Midbrain (tissue), 1 donor: Measurements from ENCODE around the gene YIPF1.
"Not testable (repeated sequence)": the region's sequence is repeated elsewhere in the genome, so short reads cannot be mapped to it uniquely, and the experiment has no call there.

Experiments
- DNase-seq: peaks from one replicate; lab custom pipeline; 2025; lab: John Stamatoyannopoulos, UW

Gene YIPF1

DNA sequence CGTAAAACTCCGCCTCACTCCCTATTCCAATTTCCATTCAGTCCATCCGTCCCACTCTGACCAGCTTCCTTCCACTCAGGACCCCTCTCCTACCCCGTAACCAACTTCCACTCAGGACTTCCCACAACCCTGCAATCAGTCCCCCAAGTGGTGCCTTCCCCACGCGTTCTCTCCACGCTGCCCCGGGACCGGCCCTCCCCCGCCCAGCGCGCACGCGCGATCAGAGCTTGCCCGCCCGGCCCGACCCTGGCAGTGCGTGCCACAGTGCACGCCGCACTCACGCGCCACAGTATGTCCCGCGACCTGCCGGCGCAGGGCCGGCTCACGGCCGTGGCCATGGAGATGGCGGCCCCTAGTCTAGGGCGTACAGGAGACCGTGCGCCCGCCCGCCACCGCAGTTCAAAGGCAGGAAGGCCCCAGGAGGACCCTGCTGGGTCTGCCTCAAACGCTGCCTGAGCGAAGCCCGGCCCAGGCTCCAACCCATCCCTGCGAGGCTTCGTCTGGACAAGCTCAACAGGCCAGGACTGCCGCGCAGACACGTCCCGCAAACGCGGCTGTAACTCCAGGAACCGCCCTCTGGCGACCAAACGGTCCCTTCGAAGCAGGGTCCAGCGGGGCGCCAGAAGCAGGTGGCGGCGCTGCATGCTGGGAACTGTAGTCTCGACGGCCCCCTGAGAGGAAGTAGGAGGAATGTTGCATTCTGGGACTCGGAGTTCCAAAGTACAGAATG lies 51.5 kb downstream of the YIPF1 start, which contains the start of gene NDC1:
NDC1 (minus strand) TSS at position 373 of the 730 bp plus-strand sequence; CDS start at position 338, 35 bp downstream.
- peak; percentile 97 for DNase-seq

- no peak for DNase-seq
Observed at GRCh38 chr1:53837646-53837923, 52.0 kb downstream of the YIPF1 start.

DNA sequence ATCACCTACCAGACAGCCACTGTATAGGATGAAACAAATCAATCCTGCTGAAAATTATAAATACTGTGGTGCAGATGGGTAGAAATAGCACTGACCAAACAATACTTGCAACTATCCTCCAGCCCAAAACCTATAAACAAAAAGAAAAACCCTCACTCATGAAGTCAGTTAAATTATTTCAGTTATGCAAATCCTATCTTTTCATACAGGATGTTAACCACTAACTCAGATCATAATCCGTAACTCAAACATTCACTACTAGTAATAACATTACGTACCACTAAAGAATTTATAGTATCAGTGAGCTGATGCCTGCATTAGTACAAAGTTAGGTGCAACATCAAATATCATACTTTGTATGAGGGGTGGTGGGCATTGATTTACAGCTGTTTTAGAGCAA lies 54.1 kb downstream of the YIPF1 start:
- no peak for DNase-seq

DNA sequence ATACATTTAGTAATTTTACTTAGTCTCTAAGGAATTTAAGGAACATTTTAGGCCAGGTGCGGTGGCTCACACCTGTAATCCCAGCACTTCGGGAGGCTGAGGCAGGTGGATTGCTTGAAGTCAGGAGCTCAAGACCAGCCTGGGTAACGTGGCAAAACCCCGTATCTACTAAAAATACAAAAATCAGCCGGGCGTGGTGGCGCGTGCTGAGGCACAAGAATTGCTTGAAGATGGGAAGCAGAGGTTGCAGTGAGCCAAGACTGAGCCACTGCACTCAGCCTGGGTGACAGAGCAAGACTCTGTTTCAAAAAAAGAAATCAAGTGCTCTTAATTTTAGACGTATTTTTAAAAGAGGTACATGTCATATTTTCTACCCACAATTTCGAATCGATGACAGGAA lies 54.8 kb downstream of the YIPF1 start:
- no peak for DNase-seq

- no peak for DNase-seq
Observed at GRCh38 chr1:53833393-53833792, 56.2 kb downstream of the YIPF1 start.

- no peak for DNase-seq
Observed at GRCh38 chr1:53826367-53826766, 63.2 kb downstream of the YIPF1 start.

DNA sequence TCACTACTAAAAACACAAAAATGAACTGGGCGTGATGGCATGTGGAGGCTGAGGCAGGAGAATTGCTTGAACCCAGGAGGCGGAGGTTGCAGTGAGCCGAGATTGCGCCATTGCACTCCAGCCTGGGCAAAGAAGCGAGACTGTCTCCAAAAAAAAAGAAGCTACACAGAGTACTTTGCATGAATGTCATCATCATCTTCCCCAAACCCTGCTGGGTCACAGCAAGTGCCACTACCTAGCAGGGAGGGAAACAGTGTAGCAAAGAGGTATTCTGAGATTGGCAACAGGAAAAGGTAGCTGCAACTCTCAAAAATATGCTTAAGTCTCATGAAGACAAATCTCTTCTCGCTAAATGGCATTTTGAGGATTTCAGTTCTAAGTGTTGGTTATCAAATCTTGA lies 64.3 kb downstream of the YIPF1 start:
- DNase-seq: no peak

DNA sequence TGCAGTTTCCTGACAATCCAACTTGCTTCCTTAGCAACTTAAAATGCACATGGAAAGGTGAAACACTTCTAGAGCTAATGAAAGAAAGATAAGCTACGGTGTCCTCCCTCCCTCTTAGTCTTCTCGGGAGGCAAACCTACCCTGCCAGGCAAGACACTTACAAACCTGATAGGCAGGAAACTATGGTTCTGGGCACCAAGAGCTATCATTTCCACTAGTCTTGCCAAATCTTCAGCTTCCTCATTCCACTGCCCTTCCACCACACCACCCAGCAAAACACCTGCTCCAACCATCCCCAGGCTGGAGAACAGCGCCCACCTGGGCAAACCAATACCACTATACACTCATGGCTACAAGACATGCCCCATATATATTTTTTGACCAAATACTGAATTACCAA lies 66.7 kb downstream of the YIPF1 start:
- no peak for DNase-seq

- no peak for DNase-seq
Observed at GRCh38 chr1:53821380-53821779, 68.2 kb downstream of the YIPF1 start.

GRCh38 chr1:53819387-53819786 lies 70.2 kb downstream of the YIPF1 start:
- no peak for DNase-seq

GRCh38 chr1:53816584-53816983 lies 73.0 kb downstream of the YIPF1 start:
- DNase-seq: not testable (repeated sequence)

GRCh38 chr1:53815484-53815883 lies 74.1 kb downstream of the YIPF1 start:
- not testable (repeated sequence) for DNase-seq

DNA sequence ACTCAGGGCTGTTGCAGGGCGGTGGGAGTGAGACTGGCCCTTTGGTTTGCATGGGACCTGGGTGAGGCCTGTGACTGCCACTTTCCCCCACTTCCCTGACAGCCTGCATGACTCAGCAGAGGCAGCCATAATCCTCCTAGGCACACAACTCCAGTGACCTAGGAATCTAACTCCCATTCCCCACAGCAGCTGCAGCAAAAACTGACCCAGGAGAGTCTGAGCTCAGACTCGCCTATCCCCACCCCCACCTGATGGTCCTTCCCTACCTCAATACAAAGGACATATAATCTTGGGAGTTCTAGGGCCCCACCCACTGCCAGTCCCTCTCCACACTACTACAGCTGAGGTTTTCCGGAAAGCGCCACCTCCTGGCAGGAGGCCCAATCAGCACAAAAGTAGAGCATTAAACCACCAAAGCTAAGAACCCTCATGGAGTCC lies 78.2 kb downstream of the YIPF1 start:
- no peak for DNase-seq

- no peak for DNase-seq
Observed at GRCh38 chr1:53810497-53810896, 79.1 kb downstream of the YIPF1 start.

- no peak for DNase-seq
Observed at GRCh38 chr1:53810007-53810406, 79.6 kb downstream of the YIPF1 start.

DNA sequence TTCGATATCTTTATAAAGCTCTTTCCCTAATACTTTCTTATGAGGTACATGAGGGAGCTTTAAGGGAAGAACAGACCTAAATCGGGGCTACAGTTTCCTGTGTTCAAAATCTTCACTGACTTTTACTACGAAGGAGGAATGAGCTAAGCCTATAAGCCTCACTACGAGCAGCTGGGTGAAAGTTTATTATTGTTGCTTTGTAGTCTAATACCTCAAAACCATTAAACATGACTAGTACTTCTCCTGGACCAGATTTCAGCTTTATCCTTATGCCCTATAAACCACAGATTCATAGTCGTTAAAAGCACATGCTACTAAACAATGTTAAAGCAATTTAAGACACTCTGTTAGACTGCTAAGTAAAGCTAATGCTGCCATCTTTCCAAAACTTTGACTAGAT lies 81.7 kb downstream of the YIPF1 start:
- no peak for DNase-seq

DNA sequence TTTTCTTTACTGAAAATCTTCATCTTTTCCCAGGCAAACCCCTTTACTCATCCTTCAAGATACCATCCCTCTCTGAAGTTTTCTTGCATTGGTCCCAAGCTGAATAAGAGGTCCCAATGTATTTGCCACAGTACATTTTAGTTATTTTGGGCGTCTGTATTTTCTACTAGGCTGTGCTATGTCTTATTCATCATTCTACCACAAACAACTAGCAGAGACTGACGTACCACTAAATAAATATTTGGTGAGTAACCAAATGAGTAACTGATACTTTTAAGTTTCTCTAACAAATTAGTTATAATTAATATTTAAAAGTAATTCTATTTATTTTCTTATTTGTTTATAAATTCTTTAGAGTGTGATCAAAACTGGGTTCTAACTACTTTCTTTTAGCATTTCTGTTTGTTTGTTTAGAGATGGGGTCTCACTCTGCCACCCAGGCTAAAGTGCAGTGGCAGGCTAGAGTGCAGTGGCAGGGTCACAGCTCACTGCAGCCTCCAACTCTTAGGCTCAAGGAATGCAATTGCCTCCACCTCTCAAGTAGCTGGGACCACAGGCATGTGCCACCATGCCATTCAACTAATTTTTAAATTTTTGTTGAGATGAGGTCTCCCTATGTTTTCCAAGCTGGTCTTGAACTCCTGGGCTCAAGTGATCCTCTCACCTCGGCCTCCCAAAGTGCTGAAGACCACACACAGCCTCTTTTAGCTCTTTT lies 84.6 kb downstream of the YIPF1 start:
- DNase-seq: no peak

DNA sequence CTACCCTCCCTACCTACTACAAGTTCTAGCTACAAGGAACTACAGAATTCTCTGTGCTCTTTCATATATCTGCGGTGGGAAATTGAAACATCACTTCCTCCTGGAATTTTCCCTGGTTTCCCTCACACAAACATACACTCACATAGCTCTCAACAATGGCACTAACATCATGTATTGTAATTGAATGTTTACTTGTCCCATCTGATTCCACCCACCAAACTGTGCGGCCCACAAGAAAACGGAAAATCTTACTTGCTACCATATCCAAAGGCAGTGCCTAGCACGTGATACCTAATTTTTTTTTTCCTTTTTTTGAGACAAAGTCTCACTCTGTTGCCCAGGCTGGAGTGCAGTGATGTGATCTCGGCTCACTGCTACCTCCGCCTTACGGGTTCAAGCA lies 85.4 kb downstream of the YIPF1 start:
- DNase-seq: no peak
